ENCODE data around the gene YTHDF2.
"Not testable (repeated sequence)": the region's sequence is repeated elsewhere in the genome, so short reads cannot be mapped to it uniquely, and the experiment has no call there.

YTHDF2 gene

GRCh38 chr1:28718586-28719331 is 18.0 kb upstream of the YTHDF2 start:
- Histone ChIP-seq H3K9me3 (ENCODE audit: severe bottlenecking) (no peaks in the 10 kb centered on the region), H3K36me3 (ENCODE audit: low read depth) (peaks cover 4% of the 10 kb centered on the region; the same call in 1 of the 2 replicates), H3K4me1 (ENCODE audit: insufficient read depth, poor library complexity, severe bottlenecking) (no peaks in the 10 kb centered on the region), H3K27ac (ENCODE audit: poor library complexity, severe bottlenecking) (no peak overlapping the region), H3K4me3 (ENCODE audit: severe bottlenecking) (no peak overlapping the region), H3K27me3 (ENCODE audit: insufficient read depth, poor library complexity, severe bottlenecking) (no peaks in the 10 kb centered on the region)
- TF ChIP-seq CTCF (IDR thresholded peaks at IDR 0.05; ENCODE audit: poor library complexity, severe bottlenecking) = no peak
- DNase-seq (ENCODE audit: low spot score) (no peak), ATAC-seq (ENCODE audit: low read depth) (peak; percentile 27; the same call in 1 of the 3 replicates)

- Histone ChIP-seq H3K4me3 (ENCODE audit: severe bottlenecking) (no peak overlapping the region), H3K27ac (ENCODE audit: poor library complexity, severe bottlenecking) (no peak overlapping the region), H3K27me3 (ENCODE audit: insufficient read depth, poor library complexity, severe bottlenecking) (no peaks in the 10 kb centered on the region), H3K4me1 (ENCODE audit: insufficient read depth, poor library complexity, severe bottlenecking) (no peaks in the 10 kb centered on the region), H3K9me3 (ENCODE audit: severe bottlenecking) (no peaks in the 10 kb centered on the region), H3K36me3 (ENCODE audit: low read depth) (peaks cover 4% of the 10 kb centered on the region; the same call in 1 of the 2 replicates)
- ATAC-seq (ENCODE audit: low read depth) = no peak
- no peak for TF ChIP-seq CTCF (IDR thresholded peaks at IDR 0.05; ENCODE audit: poor library complexity, severe bottlenecking)
- no peak for DNase-seq (ENCODE audit: low spot score)
Observed at GRCh38 chr1:28719332-28719619, 17.5 kb upstream of the YTHDF2 start.

GRCh38 chr1:28720376-28720775 is 16.4 kb upstream of the YTHDF2 start:
- no peak; the same call in 2 of the 3 replicates for ATAC-seq (ENCODE audit: low read depth)
- no peaks in the 10 kb centered on the region for H3K36me3 ChIP-seq (ENCODE audit: low read depth)

GRCh38 chr1:28721927-28722326 is 14.8 kb upstream of the YTHDF2 start:
- H3K27ac ChIP-seq (ENCODE audit: poor library complexity, severe bottlenecking); DNase-seq (ENCODE audit: low spot score); H3K4me1 ChIP-seq (ENCODE audit: insufficient read depth, poor library complexity, severe bottlenecking); H3K9me3 ChIP-seq (ENCODE audit: severe bottlenecking); H3K27me3 ChIP-seq (ENCODE audit: insufficient read depth, poor library complexity, severe bottlenecking); H3K4me3 ChIP-seq (ENCODE audit: severe bottlenecking); H3K36me3 ChIP-seq (ENCODE audit: low read depth): not testable (repeated sequence)
- ATAC-seq (ENCODE audit: low read depth) = peak; percentile 40; the same call in 1 of the 3 replicates

More at GRCh38 chr1:28720376-28720775, 16.4 kb upstream of the YTHDF2 start:
- H3K9me3 ChIP-seq (ENCODE audit: severe bottlenecking) = no peaks in the 10 kb centered on the region
- no peak for TF ChIP-seq CTCF (IDR thresholded peaks at IDR 0.05; ENCODE audit: poor library complexity, severe bottlenecking)
- H3K4me1 ChIP-seq (ENCODE audit: insufficient read depth, poor library complexity, severe bottlenecking) = no peaks in the 10 kb centered on the region
- no peaks in the 10 kb centered on the region for H3K27me3 ChIP-seq (ENCODE audit: insufficient read depth, poor library complexity, severe bottlenecking)
- no peak for DNase-seq (ENCODE audit: low spot score)
- no peak overlapping the region for H3K27ac ChIP-seq (ENCODE audit: poor library complexity, severe bottlenecking)
- H3K4me3 ChIP-seq (ENCODE audit: severe bottlenecking) = no peak overlapping the region

GRCh38 chr1:28725365-28725764 is 11.4 kb upstream of the YTHDF2 start:
- not testable (repeated sequence) for ATAC-seq (ENCODE audit: low read depth); H3K36me3 ChIP-seq (ENCODE audit: low read depth); H3K27me3 ChIP-seq (ENCODE audit: insufficient read depth, poor library complexity, severe bottlenecking); DNase-seq (ENCODE audit: low spot score); H3K4me1 ChIP-seq (ENCODE audit: insufficient read depth, poor library complexity, severe bottlenecking); H3K9me3 ChIP-seq (ENCODE audit: severe bottlenecking); H3K27ac ChIP-seq (ENCODE audit: poor library complexity, severe bottlenecking); H3K4me3 ChIP-seq (ENCODE audit: severe bottlenecking)

GRCh38 chr1:28735961-28736449 is 735 bp upstream of the YTHDF2 start:
- H3K4me3 ChIP-seq (ENCODE audit: severe bottlenecking) = peak overlapping the region; percentile 87
- DNase-seq (ENCODE audit: low spot score) (no peak), ATAC-seq (ENCODE audit: low read depth) (no peak)
- peaks cover 22% of the 10 kb centered on the region for H3K4me1 ChIP-seq (ENCODE audit: insufficient read depth, poor library complexity, severe bottlenecking)
- no peaks in the 10 kb centered on the region for H3K9me3 ChIP-seq (ENCODE audit: severe bottlenecking)
- H3K27me3 ChIP-seq (ENCODE audit: insufficient read depth, poor library complexity, severe bottlenecking) = no peaks in the 10 kb centered on the region
- peak overlapping the region; percentile 80 for H3K27ac ChIP-seq (ENCODE audit: poor library complexity, severe bottlenecking)
- TF ChIP-seq CTCF (IDR thresholded peaks at IDR 0.05; ENCODE audit: poor library complexity, severe bottlenecking) = no peak
- peaks cover 33% of the 10 kb centered on the region for H3K36me3 ChIP-seq (ENCODE audit: low read depth)

All from RWPE2 (cell line).